Pancreas (tissue), 10 donors: ENCODE measurements around the gene CYP39A1. TPM values are rescaled to one million over a fixed set of nuclear protein-coding genes. Genes with fewer than 3 reads are reported as not detected.
A peak's percentile ranks its signal among the peaks of the same experiment; 100 is the strongest.

ENCODE experiments used
- ATAC-seq, 4 donors: fragments of 200-7000 bp; cut with Tn5 transposase; one replicate each; pipeline versions ENCODE4 v1.8.0 to v1.9.1; 2020; ENCODE audit warnings: mild to moderate bottlenecking in 4 of 4, moderate library complexity in 4 of 4
- DNase-seq, 6 donors: peaks; one replicate each; pipeline ENCODE4 v3.0.0-alpha.2; 2020
- FAIRE-seq: peaks from 2 replicates; lab custom pipeline; 2012; peaks lifted over from hg19 to GRCh38; lab: Jason Lieb, UNC
- H3K27ac ChIP-seq, 4 donors: fragments of 200-600 bp; sonication (generic); 1 replicate in 3 of 4; 2 replicates in 1 of 4; pipeline versions ENCODE4 v1.5.0 to v1.8.0; 2020
- H3K27me3 ChIP-seq, 4 donors: fragments of 200-600 bp; one replicate each; pipeline ENCODE4 v1.8.0; 2021
- H3K36me3 ChIP-seq, 3 donors: fragments of 200-600 bp; sonication (generic) in 1 of 3; one replicate each; pipeline versions ENCODE4 v1.5.0 to v1.8.0; 2020 to 2021
- H3K4me1 ChIP-seq, 3 donors: fragments of 200-600 bp; one replicate each; pipeline ENCODE4 v1.8.0; 2021
- H3K4me3 ChIP-seq, 4 donors: fragments of 200-600 bp; sonication (generic) in 2 of 4; one replicate each; pipeline versions ENCODE4 v1.5.0 to v1.8.0; 2020 to 2021
- H3K9me3 ChIP-seq, 4 donors: fragments of 200-600 bp; one replicate each; pipeline ENCODE4 v1.8.0; 2021
- CTCF ChIP-seq, 4 donors: fragments of 200-600 bp; sonication (generic) in 3 of 4; IDR thresholded peaks; one replicate each; pipeline versions ENCODE4 v1.5.0 to v1.8.0; 2021; ENCODE audit warnings: antibody characterized with exemption in 4 of 4
- WGBS, 2 donors: extraction: QIAGEN DNeasy Blood & Tissue Kit; methylation state at CpG; one replicate each; pipeline ENCODE4 v1.1.7; 2013; 5-methylcytosine and 5-hydroxymethylcytosine counted together
- intact Hi-C, 3 donors: fragments of 100-400 bp; cut with DNase I; formaldehyde crosslinking; loops; one replicate each; pipeline versions ENCODE4 v1.11.1 to v1.14.2; 2022
- polyA plus RNA-seq, 2 donors: library from polyadenylated mRNA; stranded (reverse); fragments of 200-250 nt; gene quantifications; one replicate each; pipeline ENCODE4 v1.2.3, GENCODE V29; 2013
- total RNA-seq, 6 donors: library from RNA; stranded (reverse); fragmentation: NEBNext Ultra II Directional in 4 of 6; extraction: Animal tissue kit (Norgen Biotek cat#: 25700) in 4 of 6; gene quantifications; one replicate each; pipeline versions ENCODE4 v1.2.1 to v1.2.4, GENCODE V29; 2021 to 2023
- donor health status: healthy with polysubstance abuse.
- donor health status: DM: no; HTN: no; CAD: no; lungs with moderate emphysema.
- donor health status: DM: no; HTN: no; CAD: no.
- donor health status: control.
- donor health status: control.
- donor health status: Bipolar disorder and iron deficiency.
- donor health status: DM: yes; HTN: yes; CAD: no.
- donor health status: DM: no; HTN: no; CAD: no.
- donor health status: DM: no; HTN: no; CAD: no.
- donor health status: DM: yes; HTN: yes; CAD: no.

CYP39A1 gene
- total and polyA plus RNA-seq, 8 donors: 1.3 to 7.8 (median 3.4) TPM

GRCh38 chr6:46521464-46521971, 131.1 kb downstream of the CYP39A1 start:
- intact Hi-C loops: no loop called here
- no peak for TF ChIP-seq CTCF (IDR thresholded peaks at IDR 0.05)
- no peak for DNase-seq
- H3K4me3 ChIP-seq: no peak overlapping the region
- FAIRE-seq: peak; percentile 23
- H3K9me3 ChIP-seq: no peaks in the 10 kb centered on the region
- H3K36me3 ChIP-seq: no peaks in the 10 kb centered on the region
- no peaks in the 10 kb centered on the region for H3K27me3 ChIP-seq
- ATAC-seq: peak in 1 of 4 donors; percentile 22
- no peak overlapping the region for H3K27ac ChIP-seq
- no peaks in the 10 kb centered on the region for H3K4me1 ChIP-seq

DNA sequence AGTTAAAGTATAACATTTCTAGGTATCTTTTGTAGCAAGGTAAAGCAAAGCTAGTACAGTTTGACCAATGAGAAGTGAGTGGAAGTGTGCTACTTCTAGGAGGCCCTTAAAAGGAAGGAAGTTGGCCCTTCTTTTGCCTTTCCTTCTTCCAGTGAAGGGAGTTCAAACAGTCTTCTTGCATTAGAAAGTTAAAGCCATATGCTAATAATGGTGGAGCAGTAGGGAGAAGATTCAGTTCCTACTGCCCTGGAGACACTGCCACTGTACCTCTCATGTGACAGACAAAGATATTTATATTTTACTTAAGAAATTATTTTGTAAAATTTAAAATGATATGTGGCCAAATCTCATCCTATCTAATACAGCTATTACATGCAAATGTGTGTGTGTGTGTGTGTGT, 135.4 kb downstream of the CYP39A1 start:
- H3K36me3 ChIP-seq: no peaks in the 10 kb centered on the region
- no peak for FAIRE-seq
- no peaks in the 10 kb centered on the region for H3K9me3 ChIP-seq
- no peak for DNase-seq
- no peaks in the 10 kb centered on the region for H3K27me3 ChIP-seq
- intact Hi-C loops: no loop called here
- no peak overlapping the region for H3K27ac ChIP-seq
- TF ChIP-seq CTCF (IDR thresholded peaks at IDR 0.05): no peak
- H3K4me1 ChIP-seq: no peaks in the 10 kb centered on the region
- ATAC-seq: no peak
- no peak overlapping the region for H3K4me3 ChIP-seq

GRCh38 chr6:46513533-46513932, 139.1 kb downstream of the CYP39A1 start:
- FAIRE-seq (no peak), DNase-seq (no peak), ATAC-seq (no peak)

DNA sequence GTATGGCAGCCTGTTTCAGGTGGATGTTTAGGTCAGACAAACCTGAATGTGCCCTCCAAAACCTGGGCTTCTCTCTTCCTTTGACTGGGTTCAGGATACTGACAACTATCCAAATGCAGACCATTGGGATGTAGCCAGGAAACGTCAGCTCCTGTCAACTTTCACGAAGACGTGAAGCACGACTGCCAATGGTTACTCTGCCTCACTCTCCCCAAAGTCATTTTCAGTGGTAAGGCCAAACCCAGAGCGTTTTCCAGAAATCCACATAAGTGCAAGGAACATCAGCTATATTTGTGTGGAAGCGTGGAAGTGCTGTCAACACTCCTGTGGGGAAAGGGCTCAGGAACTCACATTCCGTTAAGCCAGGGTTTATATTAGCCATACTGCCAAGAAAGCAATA, 141.3 kb downstream of the CYP39A1 start:
- ATAC-seq: no peak
- H3K27ac ChIP-seq: peak overlapping the region in 1 of 4 donors; percentile 43
- no peak for FAIRE-seq

More at GRCh38 chr6:46513533-46513932, 139.1 kb downstream of the CYP39A1 start:
- Histone ChIP-seq H3K27ac (no peak overlapping the region), H3K4me3 (no peak overlapping the region), H3K4me1 (peaks cover 6 to 14% (median 12%) of the 10 kb centered on the region in 3 donors), H3K36me3 (no peaks in the 10 kb centered on the region), H3K9me3 (no peaks in the 10 kb centered on the region), H3K27me3 (no peaks in the 10 kb centered on the region)
- WGBS, 2 donors: 64 to 74% methylated on average over 2 of the region's 2 CpGs
- intact Hi-C loops: no loop called here
- TF ChIP-seq CTCF (IDR thresholded peaks at IDR 0.05): no peak

More for the DNA sequence above, 141.3 kb downstream of the CYP39A1 start:
- Histone ChIP-seq H3K36me3 (no peaks in the 10 kb centered on the region), H3K9me3 (no peaks in the 10 kb centered on the region), H3K4me1 (peaks cover 17 to 25% (median 23%) of the 10 kb centered on the region in 3 donors), H3K4me3 (no peak overlapping the region), H3K27me3 (no peaks in the 10 kb centered on the region)
- DNase-seq: no peak
- WGBS, 2 donors: 70 to 79% methylated on average over 7 of the region's 7 CpGs
- intact Hi-C loops: no loop called here
- TF ChIP-seq CTCF (IDR thresholded peaks at IDR 0.05): no peak
